ENCODE data around the gene PJA2.
"Not testable (repeated sequence)": the region's sequence is repeated elsewhere in the genome, so short reads cannot be mapped to it uniquely, and the experiment has no call there.

Gene PJA2

GRCh38 chr5:109307456-109307855 is 102.3 kb downstream of the PJA2 start:
- no peak for DNase-seq (ENCODE audit: low read depth)

GRCh38 chr5:109305352-109305751 is 104.4 kb downstream of the PJA2 start:
- DNase-seq (ENCODE audit: low read depth), result no peak

GRCh38 chr5:109304309-109304708 is 105.5 kb downstream of the PJA2 start:
- DNase-seq (ENCODE audit: low read depth), result no peak

GRCh38 chr5:109300367-109300766 is 109.4 kb downstream of the PJA2 start:
- no peak for DNase-seq (ENCODE audit: low read depth)

- DNase-seq (ENCODE audit: low read depth), result no peak
Measured at GRCh38 chr5:109299557-109299956, 110.2 kb downstream of the PJA2 start.

GRCh38 chr5:109298794-109299193 is 111.0 kb downstream of the PJA2 start:
- no peak for DNase-seq (ENCODE audit: low read depth)

GRCh38 chr5:109297900-109298299 is 111.9 kb downstream of the PJA2 start:
- DNase-seq (ENCODE audit: low read depth), result no peak

GRCh38 chr5:109291090-109291489 is 118.7 kb downstream of the PJA2 start:
- no peak for DNase-seq (ENCODE audit: low read depth)

GRCh38 chr5:109290231-109290630 is 119.5 kb downstream of the PJA2 start:
- DNase-seq (ENCODE audit: low read depth), result no peak

- not testable (repeated sequence) for DNase-seq (ENCODE audit: low read depth)
Measured at GRCh38 chr5:109286628-109287027, 123.1 kb downstream of the PJA2 start.
